HepG2 (cell line): Measurements from ENCODE around the gene FAM53C. TPM values are rescaled to one million over a fixed set of nuclear protein-coding genes. Genes with fewer than 3 reads are reported as not detected.

Source experiments
- HMGXB4 ChIP-seq, 2 experiments: sonication (generic) in 1 of 2; formaldehyde crosslinking in 1 of 2; IDR thresholded peaks; 2 replicates each; pipeline versions ENCODE4 v1.4.0 to v1.6.1; 2018 to 2020; ENCODE audit warnings: missing genetic modification reagents in 2 of 2, borderline replicate concordance in 1 of 2, low read depth in 1 of 2, mild to moderate bottlenecking in 1 of 2, missing biosample characterization in 1 of 2
- KAT8 ChIP-seq: IDR thresholded peaks from 2 replicates; pipeline ENCODE4 v1.6.1; 2016; ENCODE audit warnings: missing genetic modification reagents, missing compliant biosample characterization
- NCOA5 ChIP-seq: sonication (generic); formaldehyde crosslinking; IDR thresholded peaks from 2 replicates; pipeline ENCODE4 v1.4.0; 2020; ENCODE audit warnings: missing genetic modification reagents
- NFAT5 ChIP-seq: sonication (generic); formaldehyde crosslinking; IDR thresholded peaks from 2 replicates; pipeline ENCODE4 v1.4.0; 2020; ENCODE audit warnings: missing genetic modification reagents
- PATZ1 ChIP-seq: sonication (generic); formaldehyde crosslinking; IDR thresholded peaks from 2 replicates; pipeline ENCODE4 v1.4.0; 2020; ENCODE audit warnings: missing genetic modification reagents
- ZBTB10 ChIP-seq: sonication (generic); formaldehyde crosslinking; IDR thresholded peaks from 2 replicates; pipeline ENCODE4 v1.4.0; 2020; ENCODE audit warnings: missing genetic modification reagents, borderline replicate concordance
- ZBTB44 ChIP-seq: sonication (generic); formaldehyde crosslinking; IDR thresholded peaks from 2 replicates; pipeline ENCODE4 v1.4.0; 2020; ENCODE audit warnings: missing genetic modification reagents
- ZMAT3 ChIP-seq: sonication (generic); formaldehyde crosslinking; conservative IDR thresholded peaks from 2 replicates; pipeline ENCODE4 v1.7.0; 2021; ENCODE audit warnings: missing genetic modification reagents
- ZNF678 ChIP-seq: sonication (generic); formaldehyde crosslinking; IDR thresholded peaks from 2 replicates; pipeline ENCODE4 v1.4.0; 2020; ENCODE audit warnings: mild to moderate bottlenecking, missing genetic modification reagents
- ZNF766 ChIP-seq: sonication (generic); formaldehyde crosslinking; IDR thresholded peaks from 2 replicates; pipeline ENCODE4 v1.5.0; 2020; ENCODE audit warnings: missing genetic modification reagents, borderline replicate concordance
- ZSCAN31 ChIP-seq: sonication (generic); formaldehyde crosslinking; IDR thresholded peaks from 2 replicates; pipeline ENCODE4 v1.5.0; 2020; ENCODE audit warnings: low read depth, mild to moderate bottlenecking, missing genetic modification reagents
- polyA plus RNA-seq, 8 experiments: library from polyadenylated mRNA; depleted of rRNA in 3 of 8; stranded (reverse) in 7 of 8; unstranded in 1 of 8; fragments of >200 nt; fragmentation: Illumina TruSeq in 4 of 8; extraction: Trizol in 4 of 8; gene quantifications; 2 replicates each; pipeline versions ENCODE4 v1.2.1 to v1.2.3, GENCODE V29; 2011 to 2016; ENCODE audit warnings: low read depth in 4 of 8, missing spikeins in 1 of 8, mixed read lengths in 1 of 8; ENCODE audit not compliant: insufficient read depth in 1 of 8
- total RNA-seq, 5 experiments: library from RNA; depleted of rRNA; stranded (reverse); fragments of >200 nt; fragmentation: Illumina TruSeq; extraction: Trizol; gene quantifications; 2 replicates each; pipeline ENCODE4 v1.2.3, GENCODE V29; 2016; ENCODE audit warnings: low read depth in 1 of 5

FAM53C gene
- total and polyA plus RNA-seq, 2 of the 13 experiments (the other 11 are each of a cell fraction or from before 2014, with no cell fraction given) = 26.9 to 30.1 TPM

- TF ChIP-seq ZBTB10 (peak; percentile 97), ZNF678 (CRISPR knock-in tag) (peak; percentile 79; the same call in 1 of the 2 replicates), PATZ1 (CRISPR knock-in tag) (peak; percentile 93), HMGXB4 (CRISPR knock-in tag; IDR thresholded peaks at IDR 0.05; ENCODE audit: borderline replicate concordance in 1 of 2, low read depth in 1 of 2) (peak; percentile 49 to 97), NFAT5 (CRISPR knock-in tag) (no peak), ZBTB44 (CRISPR knock-in tag) (no peak), NCOA5 (CRISPR knock-in tag) (no peak), ZNF766 (peak; percentile 30; the same call in 1 of the 2 replicates), ZSCAN31 (peak; percentile 20; the same call in 1 of the 2 replicates), ZMAT3 (CRISPR knock-in tag) (peak; percentile 19; the same call in 1 of the 2 replicates), KAT8 (CRISPR knock-in tag) (no peak)
Observed at GRCh38 chr5:138352722-138353559, 14.9 kb downstream of the FAM53C start (continued).
